Inflammatory macrophage treated with lipopolysaccharide for 1 hour (primary cell): ENCODE measurements around the gene ITM2B.
A peak's percentile ranks its signal among the peaks of the same experiment; 100 is the strongest.

Experiments
- DNase-seq, 2 donors: peaks; one replicate each; pipeline ENCODE4 v3.0.0-alpha.2; 2020 to 2022

Gene ITM2B

DNA sequence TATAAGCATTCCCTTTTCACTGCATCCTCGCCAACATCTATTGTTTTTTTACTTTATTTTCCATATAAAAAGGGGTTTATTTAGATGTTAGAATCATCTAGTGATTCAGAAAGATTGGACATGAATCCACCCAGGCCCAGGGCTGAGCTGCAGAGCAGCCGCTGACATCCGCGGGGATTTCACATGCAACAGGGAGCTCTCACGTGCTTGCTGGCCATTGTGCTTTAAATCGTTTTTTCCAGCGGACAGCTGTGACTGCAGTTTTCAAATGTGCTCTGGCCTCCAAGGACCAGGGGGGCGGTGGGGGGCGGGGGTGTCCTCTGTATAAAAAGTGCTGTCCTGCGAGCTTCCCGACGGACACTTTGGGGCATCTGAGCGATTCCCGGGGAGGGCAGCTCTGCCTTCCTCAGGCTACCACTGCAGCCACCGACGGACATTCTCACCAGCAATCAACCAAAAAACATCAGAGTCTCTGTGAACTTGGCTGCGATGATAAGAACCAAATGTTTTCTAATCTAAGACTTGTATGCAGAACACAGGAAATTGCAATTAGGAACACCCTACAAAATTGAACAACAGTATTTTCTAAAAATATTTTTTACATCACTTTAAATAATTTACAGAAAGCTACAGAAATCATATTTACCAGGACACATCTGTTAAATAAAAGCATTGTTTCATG lies 83.1 kb downstream of the ITM2B start:
- DNase-seq, result no peak

- DNase-seq, result no peak
Measured at GRCh38 chr13:48316826-48317510, 84.0 kb downstream of the ITM2B start.

- no peak for DNase-seq
Measured at GRCh38 chr13:48317511-48318376, 84.7 kb downstream of the ITM2B start.

DNA sequence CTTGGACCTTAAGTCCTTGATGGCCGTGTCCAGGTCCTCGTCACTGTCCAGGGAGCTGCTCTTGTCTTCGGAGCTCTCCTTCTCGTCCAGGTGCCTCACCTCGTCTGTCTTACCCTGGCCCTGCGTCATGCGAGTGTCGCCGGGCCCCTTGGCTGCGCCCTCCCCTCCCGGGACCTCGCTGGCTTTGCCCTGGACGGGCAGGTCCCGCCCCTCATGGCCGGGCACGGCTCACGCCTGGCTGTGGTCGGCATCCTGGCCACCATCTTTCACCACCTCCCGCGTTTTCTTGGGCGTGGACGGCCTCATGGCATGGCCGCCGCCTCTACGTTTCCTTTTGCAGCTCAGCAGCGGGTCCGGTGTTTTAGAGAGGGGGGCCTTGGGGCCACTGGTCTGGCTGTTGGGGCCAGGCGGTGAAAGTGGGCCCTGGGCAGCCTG lies 85.4 kb downstream of the ITM2B start:
- DNase-seq, result no peak

DNA sequence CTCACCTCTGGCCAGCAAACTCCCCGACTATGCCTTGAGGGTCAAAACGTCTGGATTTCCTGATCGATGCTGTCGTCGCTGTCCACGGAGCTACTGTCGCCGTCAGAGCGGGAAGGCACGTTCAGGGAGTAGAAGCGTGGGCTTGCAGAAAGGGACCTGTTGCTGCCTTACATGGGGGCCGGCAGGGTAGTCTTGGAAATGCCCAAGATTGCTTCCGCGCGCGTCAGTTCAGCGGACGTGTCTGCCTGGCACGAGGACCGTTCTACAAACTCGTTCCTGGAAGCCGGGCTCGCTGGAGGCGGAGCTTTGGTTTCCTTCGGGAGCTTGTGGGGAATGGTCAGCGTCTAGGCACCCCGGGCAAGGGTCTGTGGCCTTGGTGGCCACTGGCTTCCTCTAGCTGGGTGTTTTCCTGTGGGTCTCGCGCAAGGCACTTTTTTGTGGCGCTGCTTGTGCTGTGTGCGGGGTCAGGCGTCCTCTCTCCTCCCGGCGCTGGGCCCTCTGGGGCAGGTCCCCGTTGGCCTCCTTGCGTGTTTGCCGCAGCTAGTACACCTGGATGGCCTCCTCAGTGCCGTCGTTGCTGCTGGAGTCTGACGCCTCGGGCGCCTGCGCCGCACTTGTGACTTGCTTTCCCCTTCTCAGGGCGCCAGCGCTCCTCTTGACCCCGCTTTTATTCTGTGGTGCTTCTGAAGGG lies 86.0 kb downstream of the ITM2B start:
- peak in 1 of 2 donors; percentile 21 for DNase-seq
